Choroid plexus epithelial cell (primary cell): ENCODE data around the gene NGF.

Experiments used
- DNase-seq: peaks from one replicate; pipeline ENCODE4 v3.0.0-alpha.2; 2010; ENCODE audit warnings: low read depth
- H3K4me3 ChIP-seq: 2 replicates; pipeline ENCODE4 v1.5.1; 2011; ENCODE audit warnings: low read depth, mild to moderate bottlenecking, control low read depth, low read length, moderate library complexity
- CTCF ChIP-seq: conservative IDR thresholded peaks from 2 replicates; pipeline ENCODE4 v1.5.1; 2011; ENCODE audit warnings: low read depth, mild to moderate bottlenecking, control low read depth, inconsistent platforms, low read length, moderate library complexity

NGF gene

GRCh38 chr1:115257591-115257990, 80.5 kb downstream of the NGF start:
- TF ChIP-seq CTCF: no peak
- DNase-seq: no peak
- H3K4me3 ChIP-seq: no peak overlapping the region

GRCh38 chr1:115255154-115255553, 82.9 kb downstream of the NGF start:
- TF ChIP-seq CTCF: no peak
- DNase-seq: peak; percentile 80
- no peak overlapping the region for H3K4me3 ChIP-seq

- TF ChIP-seq CTCF: no peak
- no peak for DNase-seq
- no peak overlapping the region for H3K4me3 ChIP-seq
These were observed 85.5 kb downstream of the NGF start for GRCh38 chr1:115252585-115252984.

GRCh38 chr1:115251856-115252255, 86.2 kb downstream of the NGF start:
- TF ChIP-seq CTCF: no peak
- DNase-seq: peak; percentile 95

GRCh38 chr1:115251340-115251748, 86.7 kb downstream of the NGF start:
- no peak overlapping the region for H3K4me3 ChIP-seq
- DNase-seq: peak; percentile 34
- TF ChIP-seq CTCF: no peak

More at GRCh38 chr1:115251856-115252255, 86.2 kb downstream of the NGF start:
- no peak overlapping the region for H3K4me3 ChIP-seq

- no peak for TF ChIP-seq CTCF
- no peak overlapping the region for H3K4me3 ChIP-seq
- no peak for DNase-seq
These were observed 91.5 kb downstream of the NGF start for GRCh38 chr1:115246526-115246925.

- no peak for TF ChIP-seq CTCF
- H3K4me3 ChIP-seq: no peak overlapping the region
- DNase-seq: no peak
These were observed 92.8 kb downstream of the NGF start for GRCh38 chr1:115245227-115245626.
